Testis (tissue), 2 donors: ENCODE measurements around the gene TCF12.

Source experiments
- CTCF ChIP-seq, 3 experiments: fragments of 450-650 bp in 2 of 3; fragments of 200-600 bp in 1 of 3; sonication (generic) in 1 of 3; IDR thresholded peaks; one replicate each; pipeline ENCODE4 v1.5.1; 2016 to 2019; ENCODE audit warnings: antibody characterized with exemption in 3 of 3, mild to moderate bottlenecking in 2 of 3, moderate library complexity in 1 of 3
- POLR2A ChIP-seq: fragments of 450-650 bp; IDR thresholded peaks from one replicate; pipeline ENCODE4 v1.6.1; 2017; ENCODE audit warnings: antibody characterized with exemption, mild to moderate bottlenecking, moderate library complexity

- TF ChIP-seq CTCF (IDR thresholded peaks at IDR 0.05) (no peak), POLR2A (no peak)
Measured at GRCh38 chr15:57019496-57020160, 101.2 kb downstream of the TCF12 start.
